ENCODE results near the gene GPRIN1.

The GPRIN1 gene

DNA sequence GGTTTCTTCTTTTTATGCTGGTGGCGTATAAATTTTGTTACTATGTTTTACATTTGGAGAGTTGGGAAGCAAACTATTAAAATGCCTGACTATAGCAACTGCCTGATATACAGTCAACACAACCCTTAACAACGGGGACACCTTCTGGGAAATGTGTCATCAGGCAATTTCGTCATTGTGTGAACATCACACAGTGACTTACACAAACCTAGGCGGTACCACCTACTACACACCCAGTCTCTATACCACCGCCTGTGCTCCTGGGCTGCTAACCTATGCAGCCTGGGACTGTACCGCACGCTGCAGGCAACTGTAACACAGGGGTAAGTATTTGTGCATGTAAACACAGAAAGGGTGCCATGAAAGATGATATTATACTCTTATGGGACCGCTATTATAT is 62.2 kb downstream of the GPRIN1 start:
- Histone ChIP-seq H3K27me3 (ENCODE audit: control insufficient read depth, low read length) (peaks cover 4% of the 10 kb centered on the region; the same call in 1 of the 2 replicates), H3K9me2 (replicated peaks; ENCODE audit: control insufficient read depth, low read length) (no peaks in the 10 kb centered on the region), H3K4me3 (ENCODE audit: low read length) (no peak overlapping the region), H4K20me1 (ENCODE audit: control insufficient read depth, insufficient read depth, low read depth, low read length) (no peaks in the 10 kb centered on the region), H3K79me2 (ENCODE audit: control insufficient read depth, low read length) (peaks cover 9% of the 10 kb centered on the region), H3K4me1 (ENCODE audit: control insufficient read depth, low read length) (peaks cover 41% of the 10 kb centered on the region), H3K4me2 (ENCODE audit: low read length) (no peak overlapping the region), H3K9me3 (ENCODE audit: control insufficient read depth, insufficient read depth, low read length) (no peaks in the 10 kb centered on the region), H3K27ac (ENCODE audit: low read depth, low read length) (no peak overlapping the region), H3K36me3 (ENCODE audit: control insufficient read depth, low read length) (no peaks in the 10 kb centered on the region; the same call in 1 of the 2 replicates), H3F3A (ENCODE audit: control insufficient read depth, insufficient read depth) (peaks cover 10% of the 10 kb centered on the region)
- no peak for TF ChIP-seq EZH2phosphoT487 (IDR thresholded peaks at IDR 0.05; ENCODE audit: borderline replicate concordance, low read length)
- TF ChIP-seq, protein P1, sequence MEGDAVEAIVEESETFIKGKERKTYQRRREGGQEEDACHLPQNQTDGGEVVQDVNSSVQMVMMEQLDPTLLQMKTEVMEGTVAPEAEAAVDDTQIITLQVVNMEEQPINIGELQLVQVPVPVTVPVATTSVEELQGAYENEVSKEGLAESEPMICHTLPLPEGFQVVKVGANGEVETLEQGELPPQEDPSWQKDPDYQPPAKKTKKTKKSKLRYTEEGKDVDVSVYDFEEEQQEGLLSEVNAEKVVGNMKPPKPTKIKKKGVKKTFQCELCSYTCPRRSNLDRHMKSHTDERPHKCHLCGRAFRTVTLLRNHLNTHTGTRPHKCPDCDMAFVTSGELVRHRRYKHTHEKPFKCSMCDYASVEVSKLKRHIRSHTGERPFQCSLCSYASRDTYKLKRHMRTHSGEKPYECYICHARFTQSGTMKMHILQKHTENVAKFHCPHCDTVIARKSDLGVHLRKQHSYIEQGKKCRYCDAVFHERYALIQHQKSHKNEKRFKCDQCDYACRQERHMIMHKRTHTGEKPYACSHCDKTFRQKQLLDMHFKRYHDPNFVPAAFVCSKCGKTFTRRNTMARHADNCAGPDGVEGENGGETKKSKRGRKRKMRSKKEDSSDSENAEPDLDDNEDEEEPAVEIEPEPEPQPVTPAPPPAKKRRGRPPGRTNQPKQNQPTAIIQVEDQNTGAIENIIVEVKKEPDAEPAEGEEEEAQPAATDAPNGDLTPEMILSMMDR (IDR thresholded peaks at IDR 0.05; ENCODE audit: low read depth, low read length, poor library complexity, severe bottlenecking), result no peak

Measured in DOHH2 (cell line).